ENCODE measurements around the gene TMEM178B. TPM values are rescaled to one million over a fixed set of nuclear protein-coding genes. Genes with fewer than 3 reads are reported as not detected.

TMEM178B gene
- total RNA-seq, 6 experiments from 2014 or later, result under 0.01 to 0.53 (median 0.13) TPM; not detected in 2

DNA sequence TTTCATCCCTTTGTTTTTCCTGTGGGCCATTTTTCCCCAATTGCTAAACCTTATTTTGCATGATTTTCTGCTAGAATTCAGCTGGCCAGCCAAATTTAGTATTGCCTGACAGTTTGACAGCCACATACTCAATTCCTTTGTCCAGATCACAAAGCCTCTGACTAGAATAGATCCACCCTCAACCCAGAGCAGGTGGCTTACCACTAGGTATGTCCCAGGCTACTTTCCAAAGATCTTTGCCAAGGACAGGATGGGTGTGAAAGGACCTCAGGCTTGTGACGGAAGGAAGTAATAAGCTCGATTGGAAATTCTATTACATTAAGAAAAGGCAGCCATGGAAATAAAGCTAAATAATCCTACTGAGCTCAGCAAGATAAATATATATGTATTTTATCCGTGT is 426.7 kb downstream of the TMEM178B start:
- Histone ChIP-seq H3K27me3 (no peaks in the 10 kb centered on the region), H3K9me3 (no peaks in the 10 kb centered on the region), H3K36me3 (no peaks in the 10 kb centered on the region), H3K27ac (no peak overlapping the region), H3K4me1 (no peaks in the 10 kb centered on the region), H3K4me3 (no peak overlapping the region)
- no peak for TF ChIP-seq CTCF (IDR thresholded peaks at IDR 0.05)
- TF ChIP-seq POLR2A (IDR thresholded peaks at IDR 0.05), result no peak
- 59% methylated on average over 3 of the region's 3 CpGs for WGBS (ENCODE audit: insufficient coverage, low coverage, low lambda C conversion rate, missing lambda C conversion rate)
- ATAC-seq, result no peak
- intact Hi-C loops (cut with DNase I), result no loop called here
- no peak for DNase-seq

DNA sequence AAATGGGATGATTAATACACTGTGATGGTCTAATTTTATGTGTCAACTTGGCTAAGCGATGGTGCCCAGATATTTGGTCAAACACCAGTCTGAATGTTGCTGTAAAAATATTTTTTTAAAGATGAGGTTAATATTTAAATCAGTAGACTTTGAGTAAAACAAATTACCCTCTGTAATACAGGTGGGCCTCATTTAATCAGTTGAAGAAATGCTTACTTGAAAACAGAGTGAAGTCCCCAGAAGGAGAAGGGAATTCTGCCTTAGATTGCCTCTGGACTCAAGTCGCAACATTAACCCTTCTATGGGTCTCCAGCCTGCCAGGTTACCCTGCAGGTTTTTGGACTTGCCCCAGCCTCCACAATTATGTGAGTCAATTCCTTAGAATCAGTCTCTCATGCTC is 427.6 kb downstream of the TMEM178B start:
- ATAC-seq (no peak), DNase-seq (no peak)
- no peak overlapping the region for H3K27ac ChIP-seq
- no peaks in the 10 kb centered on the region for H3K4me1 ChIP-seq
- no peaks in the 10 kb centered on the region for H3K9me3 ChIP-seq
- no peak overlapping the region for H3K4me3 ChIP-seq
- TF ChIP-seq CTCF (IDR thresholded peaks at IDR 0.05) (no peak), POLR2A (IDR thresholded peaks at IDR 0.05) (no peak)
- H3K36me3 ChIP-seq, result no peaks in the 10 kb centered on the region
- WGBS (ENCODE audit: insufficient coverage, low coverage, low lambda C conversion rate, missing lambda C conversion rate), result 74% methylated on average over 2 of the region's 2 CpGs
- intact Hi-C loops (cut with DNase I), result no loop called here
- no peaks in the 10 kb centered on the region for H3K27me3 ChIP-seq

DNA sequence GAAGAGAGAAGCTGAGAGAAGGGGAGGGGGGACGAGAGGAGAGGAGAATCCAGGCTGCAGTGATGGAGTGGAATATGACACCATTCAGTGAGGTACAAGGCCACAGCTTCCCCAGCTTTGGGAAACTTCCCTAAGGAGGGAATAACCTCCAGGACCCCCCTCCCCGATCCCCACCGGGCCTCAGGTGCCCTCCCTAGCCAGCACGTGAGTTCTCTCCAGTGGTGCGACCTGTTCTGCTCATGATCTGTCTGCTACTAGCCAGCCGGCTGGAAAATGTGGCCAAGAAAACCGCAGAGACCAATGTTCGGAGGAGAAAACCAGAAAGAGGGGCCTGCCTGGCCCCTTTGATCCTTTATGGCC is 437.4 kb downstream of the TMEM178B start:
- Histone ChIP-seq H3K36me3 (no peaks in the 10 kb centered on the region), H3K4me3 (no peak overlapping the region), H3K9me3 (no peaks in the 10 kb centered on the region), H3K4me1 (no peaks in the 10 kb centered on the region), H3K27me3 (no peaks in the 10 kb centered on the region), H3K27ac (no peak overlapping the region)
- intact Hi-C loops (cut with DNase I), result no loop called here
- ATAC-seq (no peak), DNase-seq (no peak)
- 0% methylated on average over 4 of the region's 8 CpGs for WGBS (ENCODE audit: insufficient coverage, low coverage, low lambda C conversion rate, missing lambda C conversion rate)
- TF ChIP-seq POLR2A (IDR thresholded peaks at IDR 0.05) (no peak), CTCF (IDR thresholded peaks at IDR 0.05) (no peak)

GRCh38 chr7:141511676-141512396 is 438.0 kb downstream of the TMEM178B start:
- ATAC-seq, result peak in 3 of 4 donors; percentile 31 to 46 (median 38)
- 3% methylated on average over 11 of the region's 36 CpGs for whole genome bisulfite sequencing (ENCODE audit: insufficient coverage, low coverage, low lambda C conversion rate, missing lambda C conversion rate)
- intact Hi-C loops (cut with DNase I), result no loop called here

More at GRCh38 chr7:141511676-141512396, 438.0 kb downstream of the TMEM178B start:
- Histone ChIP-seq H3K36me3 (no peaks in the 10 kb centered on the region), H3K4me3 (no peak overlapping the region), H3K9me3 (no peaks in the 10 kb centered on the region), H3K27me3 (no peaks in the 10 kb centered on the region), H3K27ac (no peak overlapping the region), H3K4me1 (no peaks in the 10 kb centered on the region)
- DNase-seq, result no peak
- TF ChIP-seq CTCF (IDR thresholded peaks at IDR 0.05) (no peak), POLR2A (IDR thresholded peaks at IDR 0.05) (no peak)

Data from right lobe of liver (tissue), 6 donors.